Omental fat pad (tissue), 4 donors: ENCODE data around the gene TANGO2. TPM values are rescaled to one million over a fixed set of nuclear protein-coding genes. Genes with fewer than 3 reads are reported as not detected.
"Not testable (repeated sequence)": the region's sequence is repeated elsewhere in the genome, so short reads cannot be mapped to it uniquely, and the experiment has no call there.

Source experiments
- ATAC-seq: fragments of 150-250 bp; one replicate; pipeline ENCODE4 v1.9.1; 2016; ENCODE audit warnings: mild to moderate bottlenecking, moderate library complexity; ENCODE audit not compliant: low FRiP score
- DNase-seq: peaks from one replicate; pipeline ENCODE4 v3.0.0-alpha.2; 2019; ENCODE audit warnings: low spot score
- total RNA-seq, 4 donors: library from RNA; depleted of rRNA; stranded (reverse); fragments of >200 nt; gene quantifications; one replicate each; pipeline ENCODE4 v1.1.0, GENCODE V29; 2016
- TF ChIP-seq, protein P1 (sequence below), 3 donors: fragments of 450-650 bp; IDR thresholded peaks; one replicate each; pipeline ENCODE4 v1.5.1; 2016 to 2017; ENCODE audit warnings: antibody characterized with exemption in 3 of 3, mild to moderate bottlenecking in 3 of 3, moderate library complexity in 2 of 3

Gene TANGO2
- total RNA-seq, 4 donors from 2014 or later: 35.3 to 48.4 (median 37.9) TPM

- TF ChIP-seq, protein P1, sequence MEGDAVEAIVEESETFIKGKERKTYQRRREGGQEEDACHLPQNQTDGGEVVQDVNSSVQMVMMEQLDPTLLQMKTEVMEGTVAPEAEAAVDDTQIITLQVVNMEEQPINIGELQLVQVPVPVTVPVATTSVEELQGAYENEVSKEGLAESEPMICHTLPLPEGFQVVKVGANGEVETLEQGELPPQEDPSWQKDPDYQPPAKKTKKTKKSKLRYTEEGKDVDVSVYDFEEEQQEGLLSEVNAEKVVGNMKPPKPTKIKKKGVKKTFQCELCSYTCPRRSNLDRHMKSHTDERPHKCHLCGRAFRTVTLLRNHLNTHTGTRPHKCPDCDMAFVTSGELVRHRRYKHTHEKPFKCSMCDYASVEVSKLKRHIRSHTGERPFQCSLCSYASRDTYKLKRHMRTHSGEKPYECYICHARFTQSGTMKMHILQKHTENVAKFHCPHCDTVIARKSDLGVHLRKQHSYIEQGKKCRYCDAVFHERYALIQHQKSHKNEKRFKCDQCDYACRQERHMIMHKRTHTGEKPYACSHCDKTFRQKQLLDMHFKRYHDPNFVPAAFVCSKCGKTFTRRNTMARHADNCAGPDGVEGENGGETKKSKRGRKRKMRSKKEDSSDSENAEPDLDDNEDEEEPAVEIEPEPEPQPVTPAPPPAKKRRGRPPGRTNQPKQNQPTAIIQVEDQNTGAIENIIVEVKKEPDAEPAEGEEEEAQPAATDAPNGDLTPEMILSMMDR (IDR thresholded peaks at IDR 0.05): no peak
- DNase-seq (no peak), ATAC-seq (no peak)
Observed at GRCh38 chr22:20062766-20063083, 41.8 kb downstream of the TANGO2 start.

- ATAC-seq (no peak), DNase-seq (no peak)
- TF ChIP-seq, protein P1 (IDR thresholded peaks at IDR 0.05): no peak
Observed at GRCh38 chr22:20063271-20064139, 42.6 kb downstream of the TANGO2 start.

DNA sequence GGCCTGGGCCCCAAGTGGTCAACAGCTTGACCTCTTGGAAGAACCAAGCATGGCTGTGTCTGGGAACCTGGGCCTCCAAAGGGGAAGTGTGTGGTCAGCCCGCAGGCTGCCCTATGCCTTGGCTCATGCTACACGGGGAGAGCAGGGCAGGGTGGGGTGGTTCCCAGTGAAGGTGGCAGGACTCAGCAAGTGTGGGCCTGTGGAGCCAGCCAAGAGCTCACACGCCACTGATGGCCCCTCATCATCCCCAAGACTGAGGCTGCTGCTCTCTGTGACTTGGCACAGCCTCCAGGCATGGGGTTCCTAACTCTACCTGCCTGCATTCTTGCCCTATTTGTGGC, 43.2 kb downstream of the TANGO2 start:
- TF ChIP-seq, protein P1 (IDR thresholded peaks at IDR 0.05): no peak
- no peak for DNase-seq
- no peak for ATAC-seq

DNA sequence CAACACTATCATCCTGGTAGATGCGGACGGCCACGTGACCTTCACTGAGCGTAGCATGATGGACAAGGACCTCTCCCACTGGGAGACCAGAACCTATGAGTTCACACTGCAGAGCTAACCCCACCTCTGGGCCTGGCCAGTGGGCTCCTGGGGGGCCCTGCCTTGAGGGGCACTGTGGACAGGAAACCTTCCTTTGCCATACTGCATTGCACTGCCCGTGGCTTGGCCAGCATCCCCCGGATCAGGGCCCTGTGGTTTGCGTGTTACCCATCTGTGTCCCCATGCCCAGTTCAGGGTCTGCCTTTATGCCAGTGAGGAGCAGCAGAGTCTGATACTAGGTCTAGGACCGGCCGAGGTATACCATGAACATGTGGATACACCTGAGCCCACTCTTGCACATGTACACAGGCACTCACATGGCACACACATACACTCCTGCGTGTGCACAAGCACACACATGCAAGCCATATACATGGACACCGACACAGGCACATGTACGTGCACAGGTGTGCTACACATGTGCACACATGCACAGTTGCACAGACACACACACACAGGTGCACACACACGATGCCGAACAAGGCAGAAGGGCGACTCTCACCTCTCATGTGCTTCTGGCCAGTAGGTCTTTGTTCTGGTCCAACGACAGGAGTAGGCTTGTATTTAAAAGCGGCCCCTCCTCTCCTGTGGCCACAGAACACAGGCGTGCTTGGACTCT, 43.8 kb downstream of the TANGO2 start:
- DNase-seq (no peak), ATAC-seq (no peak)
- TF ChIP-seq, protein P1 (IDR thresholded peaks at IDR 0.05): no peak

DNA sequence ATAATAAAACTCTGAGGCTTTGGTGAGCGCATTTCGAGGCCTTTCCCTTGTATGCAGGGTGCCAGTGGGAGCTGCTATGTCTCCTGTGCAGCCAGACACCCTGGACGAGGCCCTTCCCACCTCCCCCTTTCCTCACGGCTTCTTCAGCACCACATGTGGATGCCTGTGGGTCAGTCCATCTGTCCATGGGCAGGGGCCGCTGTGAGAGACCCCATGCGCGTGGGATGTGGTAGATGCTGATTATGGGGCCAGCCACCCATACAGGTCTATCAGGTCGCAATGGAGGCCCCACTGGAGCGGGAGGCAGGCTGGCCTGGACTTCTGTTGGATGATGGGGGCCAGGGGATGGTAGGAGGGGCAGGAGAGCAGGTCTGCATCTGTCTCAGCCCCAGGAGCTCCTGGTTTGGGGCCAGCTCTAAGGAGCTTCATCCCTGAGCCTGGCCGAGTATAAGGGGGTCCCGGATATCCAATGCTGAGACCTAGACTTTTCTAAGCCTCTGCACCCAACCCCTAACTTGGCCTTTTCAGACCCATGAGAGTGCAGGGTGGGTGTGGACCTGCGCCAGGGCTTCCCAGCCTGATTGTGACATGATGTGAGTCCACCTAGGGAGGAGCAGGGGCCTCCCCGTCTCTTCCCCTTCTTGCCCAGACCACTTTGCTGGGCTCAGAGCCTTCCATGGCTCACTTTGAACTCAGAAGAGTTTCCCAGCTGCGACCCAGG, 45.1 kb downstream of the TANGO2 start:
- TF ChIP-seq, protein P1 (IDR thresholded peaks at IDR 0.05): no peak
- no peak for ATAC-seq
- no peak for DNase-seq

DNA sequence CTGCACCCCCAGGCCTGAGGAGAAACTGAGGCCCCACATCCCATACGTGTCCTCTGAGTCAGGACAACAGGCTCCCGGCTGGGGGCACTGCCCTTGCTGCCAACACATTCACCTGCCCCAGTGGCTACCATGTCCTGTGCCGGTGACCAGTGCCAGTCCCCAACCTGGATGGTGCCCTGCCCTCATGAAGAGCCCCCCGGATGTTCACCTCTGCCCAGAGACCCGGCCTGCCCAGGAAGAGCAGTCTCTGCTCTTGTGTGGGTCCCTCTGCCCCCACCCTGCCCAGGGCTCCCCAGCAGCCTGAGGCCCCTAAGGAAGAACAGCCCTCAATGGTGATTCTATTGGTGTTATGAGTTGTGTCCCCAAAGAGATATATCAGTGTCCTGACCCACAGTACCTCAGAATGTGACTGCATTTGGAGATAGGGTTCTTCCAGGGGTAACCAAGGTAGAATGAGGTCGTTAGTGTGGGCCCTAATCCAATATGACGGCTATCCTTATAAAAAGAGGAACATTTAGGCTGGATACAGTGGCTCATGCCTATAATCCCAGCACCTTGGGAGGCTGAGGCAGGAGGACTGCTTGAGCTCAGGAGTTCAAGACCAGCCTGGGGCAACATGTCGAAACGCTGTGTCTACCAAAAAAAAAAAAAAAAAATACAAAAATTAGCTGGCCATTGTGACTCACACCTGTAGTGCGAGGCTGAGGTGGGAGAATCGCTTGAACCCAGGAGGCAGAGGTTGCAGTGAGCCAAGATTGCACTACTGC, 45.9 kb downstream of the TANGO2 start:
- DNase-seq: no peak
- no peak for ATAC-seq
- TF ChIP-seq, protein P1 (IDR thresholded peaks at IDR 0.05): no peak

DNA sequence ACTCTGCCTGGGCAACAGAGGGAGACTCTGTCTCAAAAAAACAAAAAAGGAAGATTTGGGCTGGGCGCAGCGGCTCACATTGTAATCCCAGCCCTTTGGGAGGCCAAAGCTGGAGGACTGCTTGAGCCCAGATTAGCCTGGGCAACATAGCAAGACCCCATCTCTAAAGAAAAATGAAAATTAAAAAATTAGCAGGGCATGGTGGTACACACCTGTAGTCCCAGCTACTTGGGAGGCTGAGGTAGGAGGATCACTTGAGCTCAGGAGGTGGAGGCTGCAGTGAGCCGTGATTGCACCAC, 46.4 kb downstream of the TANGO2 start:
- not testable (repeated sequence) for ATAC-seq, DNase-seq
